DMS153 treated with DMSO at 0.1 percent for 48 hours (cell line): Measurements from ENCODE around the gene CLDN19.
"Not testable (repeated sequence)": the region's sequence is repeated elsewhere in the genome, so short reads cannot be mapped to it uniquely, and the experiment has no call there.

Experiments
- DNase-seq: peaks from one replicate; lab custom pipeline; 2025; ENCODE audit not compliant: unreplicated experiment; lab: John Stamatoyannopoulos, UW

CLDN19 gene

DNA sequence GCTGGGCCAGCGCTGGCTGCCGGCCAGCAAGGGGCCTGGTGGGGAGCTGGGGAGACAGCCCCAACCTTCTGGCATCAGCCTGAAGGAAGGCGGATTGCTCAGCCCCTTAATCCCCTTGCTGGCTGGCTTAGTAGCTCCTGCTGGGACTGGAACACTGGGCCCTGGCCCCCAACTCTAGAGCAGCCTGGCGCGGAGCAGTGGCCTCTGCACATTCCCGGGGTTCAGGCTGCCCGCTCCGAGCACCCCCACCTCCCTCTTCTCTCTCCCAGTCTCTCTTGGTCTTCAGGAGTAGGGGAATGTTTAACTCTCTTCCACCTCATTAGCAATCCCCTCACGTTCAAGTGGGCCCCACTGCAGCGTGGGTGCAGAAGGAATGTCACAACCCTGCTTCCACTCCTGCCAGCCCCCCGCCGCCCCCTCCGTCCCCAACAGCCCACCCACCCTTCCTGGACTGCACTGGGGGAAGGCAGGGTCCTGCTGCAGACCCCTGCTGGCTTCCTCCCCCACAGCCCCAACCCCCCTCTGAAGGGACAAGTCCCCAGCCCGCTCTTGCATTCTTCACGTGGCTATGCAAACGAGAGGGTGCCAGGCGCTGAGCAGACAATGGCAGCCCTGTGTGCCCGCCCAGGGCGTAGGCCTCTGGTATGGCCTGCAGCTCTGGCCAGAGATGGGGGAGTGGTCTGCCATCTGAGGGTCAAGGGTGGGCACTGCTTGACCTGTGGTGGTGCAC, 980 bp upstream of the CLDN19 start:
- no peak for DNase-seq

GRCh38 chr1:42738678-42739226, 1.3 kb downstream of the CLDN19 start:
- no peak for DNase-seq

DNA sequence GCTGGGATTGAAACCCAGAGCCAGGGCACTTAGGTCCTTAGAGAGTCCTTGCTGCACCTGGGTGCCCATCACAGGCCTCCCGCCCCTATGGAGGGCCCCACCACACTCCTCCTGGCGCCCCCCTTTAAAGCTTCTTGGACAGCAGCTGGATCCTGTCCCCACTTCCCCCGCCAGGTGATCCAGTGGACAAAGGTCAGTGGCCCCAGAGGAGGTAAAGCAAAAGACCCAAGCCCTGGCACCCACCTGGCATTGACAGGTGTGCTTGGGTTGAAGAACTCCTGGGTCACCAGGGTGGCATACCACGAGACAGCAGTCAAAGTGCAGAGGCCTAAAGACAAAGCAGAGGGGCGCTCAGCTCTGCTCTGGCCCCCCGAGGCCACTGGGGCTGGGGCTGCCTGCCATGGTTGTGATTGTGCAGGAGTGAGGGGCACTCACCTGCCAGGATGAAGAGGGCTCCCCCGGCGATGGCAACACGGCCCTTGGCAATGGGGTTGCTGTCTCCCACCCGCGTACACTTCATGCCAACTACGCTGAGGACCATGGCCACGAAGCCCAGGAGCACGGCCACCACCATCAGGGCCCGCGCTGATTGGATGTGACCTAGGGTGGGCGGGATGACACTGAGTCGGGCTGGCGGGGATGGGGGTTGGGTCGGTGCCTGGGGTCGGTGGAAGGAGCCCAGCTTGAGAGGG, 1.9 kb downstream of the CLDN19 start:
- DNase-seq, result no peak

GRCh38 chr1:42737257-42737656, 2.8 kb downstream of the CLDN19 start:
- peak; percentile 19 for DNase-seq

GRCh38 chr1:42736571-42737200, 3.4 kb downstream of the CLDN19 start:
- no peak for DNase-seq

DNA sequence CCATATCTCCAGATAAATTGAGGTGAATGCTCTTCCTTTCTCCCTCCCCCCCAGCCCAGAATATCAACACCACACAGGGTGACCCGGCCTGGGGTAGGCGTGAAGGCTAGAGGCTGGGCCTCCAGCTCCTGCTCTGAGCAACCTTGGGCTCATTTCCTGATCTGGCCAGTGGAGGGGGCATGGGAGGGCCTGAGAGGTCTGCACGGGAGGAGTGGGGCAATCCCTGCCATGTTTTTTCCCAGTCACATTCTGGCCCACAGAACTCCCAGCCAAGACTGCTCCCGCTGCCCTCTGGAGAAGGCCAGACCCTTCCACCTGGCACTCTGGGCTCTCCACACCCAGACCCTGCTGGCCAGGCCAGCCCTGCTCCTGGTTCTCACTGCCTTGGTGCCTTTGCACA, 3.9 kb downstream of the CLDN19 start:
- no peak for DNase-seq

- DNase-seq, result no peak
These were observed 4.4 kb downstream of the CLDN19 start for GRCh38 chr1:42735477-42736105.

DNA sequence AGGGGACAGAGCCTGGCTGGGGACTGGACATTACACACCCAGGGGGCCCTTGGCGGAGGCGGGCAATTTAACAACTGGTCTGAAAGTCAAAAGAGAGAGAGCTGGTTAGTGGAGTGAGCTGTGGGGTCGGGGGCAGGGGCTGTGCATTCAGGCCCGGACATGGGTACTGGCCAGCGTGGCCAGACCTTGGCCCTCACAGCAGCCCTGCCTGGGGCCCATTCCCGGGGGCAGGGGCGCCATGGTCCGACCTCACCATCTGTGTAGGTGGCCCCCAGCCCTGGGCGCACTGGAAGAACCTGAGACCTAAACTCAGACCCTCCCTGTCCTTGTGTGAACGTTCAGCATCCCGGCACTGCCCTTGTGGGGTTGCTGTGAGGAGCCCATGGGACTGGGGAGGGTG, 5.0 kb downstream of the CLDN19 start:
- no peak for DNase-seq

DNA sequence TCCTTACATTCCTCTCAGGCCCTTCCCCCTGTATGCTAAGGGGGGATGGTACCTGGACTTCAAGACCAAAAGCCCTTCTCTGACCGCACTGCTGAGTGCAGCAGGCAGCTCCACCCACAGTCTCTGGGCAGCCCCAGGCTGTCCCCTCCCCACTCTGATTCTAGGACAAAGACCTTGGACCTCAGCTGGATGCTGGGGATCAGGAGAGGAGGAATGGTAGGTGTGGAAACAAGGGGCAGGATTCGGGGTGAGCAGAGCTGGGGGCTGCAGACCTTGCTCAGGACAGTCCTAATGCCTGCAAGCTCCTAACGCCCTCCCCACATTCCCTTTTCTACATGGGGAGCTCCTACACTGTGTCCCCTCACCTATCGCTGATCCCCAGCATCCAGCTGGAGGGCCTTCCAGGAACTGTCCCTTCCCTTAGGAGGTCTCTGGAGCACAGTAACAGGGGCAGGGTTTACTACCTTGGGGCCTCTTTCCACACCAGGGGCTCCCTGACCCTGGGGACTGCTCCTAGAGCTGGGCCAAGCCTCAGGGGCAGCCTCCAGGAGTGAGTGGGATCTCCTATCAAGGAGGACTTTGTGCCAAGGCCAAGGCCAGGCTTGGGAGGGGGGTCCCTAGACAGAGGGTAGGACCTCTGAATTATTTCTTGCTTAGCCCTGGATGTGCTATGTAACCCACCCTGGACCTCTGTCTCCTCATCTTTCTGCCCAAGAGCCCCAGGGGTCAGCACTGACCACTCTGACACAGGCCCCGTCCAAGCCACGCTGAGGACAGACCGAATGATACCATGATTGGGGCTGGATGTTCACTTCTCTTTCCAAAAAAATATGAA, 5.6 kb downstream of the CLDN19 start:
- no peak for DNase-seq

- no peak for DNase-seq
These were observed 6.4 kb downstream of the CLDN19 start for GRCh38 chr1:42733415-42734200.

DNA sequence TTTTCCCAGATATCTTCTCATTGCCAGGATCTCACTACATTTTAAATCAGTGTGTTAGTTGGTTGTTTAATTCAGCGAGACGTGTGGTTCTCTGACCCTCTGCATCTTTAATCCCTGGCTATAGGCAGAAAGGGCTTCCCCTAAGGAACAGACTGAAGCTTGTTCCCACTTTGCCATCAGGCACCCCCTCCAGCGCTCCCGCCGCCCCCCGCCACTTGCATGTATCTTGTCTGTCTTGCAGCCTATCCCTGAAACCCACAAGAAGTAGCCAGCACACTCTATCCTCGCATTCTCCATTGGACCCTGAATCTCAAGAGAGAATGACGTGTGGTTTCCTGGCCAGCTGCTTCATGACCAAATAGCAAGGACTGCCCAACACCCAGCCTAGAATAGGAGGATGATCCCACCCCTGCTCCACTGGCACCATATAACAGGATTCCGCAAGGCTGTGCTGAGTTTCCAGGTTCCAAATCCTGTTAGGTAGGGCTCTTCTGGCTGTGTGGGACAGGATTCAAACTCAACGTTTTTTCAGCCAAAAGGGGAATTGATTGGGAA, 7.8 kb downstream of the CLDN19 start:
- DNase-seq, result no peak

DNA sequence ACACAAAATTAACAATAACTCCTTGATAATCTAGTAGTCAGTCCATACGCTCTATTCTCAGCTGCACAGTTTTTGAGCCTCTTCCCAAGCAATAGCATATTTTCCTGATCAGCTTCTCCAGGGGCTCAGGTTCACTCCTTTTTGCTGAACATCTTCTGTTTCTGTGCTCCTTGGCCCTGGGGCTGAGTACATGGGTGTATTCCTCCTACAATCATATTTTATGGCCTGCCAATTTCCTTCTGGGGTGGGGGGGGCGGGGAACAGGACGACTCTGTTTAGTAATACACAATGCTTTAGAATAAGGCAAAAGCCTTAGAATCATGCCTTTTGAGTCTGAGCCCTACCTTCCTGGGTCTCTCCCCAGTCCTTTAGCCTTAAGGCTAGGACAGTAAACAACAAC, 8.5 kb downstream of the CLDN19 start:
- no peak for DNase-seq

DNA sequence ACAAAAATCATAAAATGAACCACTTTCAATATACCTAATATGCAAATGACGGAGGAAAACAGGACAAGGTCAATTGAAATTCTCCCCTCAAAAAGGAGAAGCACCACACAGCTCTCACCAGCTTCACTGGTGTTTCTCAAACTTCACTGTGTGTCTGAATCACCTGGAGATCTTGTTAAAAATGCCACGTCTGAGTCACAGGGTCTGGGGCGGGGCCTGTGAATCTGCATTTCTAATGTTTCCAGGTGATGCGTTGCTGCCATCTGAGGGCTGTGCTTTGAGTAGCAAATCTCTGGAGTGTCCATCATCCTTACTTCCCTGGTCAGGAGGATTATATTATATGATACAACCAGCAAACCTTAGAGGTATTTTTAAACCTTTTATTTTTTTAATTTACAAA, 9.0 kb downstream of the CLDN19 start:
- DNase-seq, result no peak

GRCh38 chr1:42730002-42730401, 10.0 kb downstream of the CLDN19 start:
- no peak for DNase-seq

- not testable (repeated sequence) for DNase-seq
These were observed 14.2 kb downstream of the CLDN19 start for GRCh38 chr1:42725820-42726219.

- DNase-seq, result no peak
These were observed 16.5 kb downstream of the CLDN19 start for GRCh38 chr1:42723511-42723910.

DNA sequence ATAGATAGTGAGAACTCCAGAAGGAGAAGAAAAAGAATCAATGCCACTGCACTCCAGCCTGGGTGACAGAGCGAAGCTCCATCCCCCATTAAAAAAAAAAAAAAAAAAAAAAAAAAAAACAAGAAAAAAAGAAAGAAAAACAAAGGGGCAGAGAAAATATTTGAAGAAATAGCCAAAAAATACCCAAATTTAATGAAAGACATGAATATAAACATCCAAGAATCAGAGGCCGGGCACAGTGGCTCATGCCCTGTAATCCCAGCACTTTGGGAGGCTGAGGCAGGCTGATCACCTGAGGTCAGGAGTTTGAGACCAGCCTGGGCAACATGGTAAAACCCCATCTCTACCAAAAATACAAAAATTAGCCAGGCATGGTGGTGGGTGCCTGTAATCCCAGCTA, 17.6 kb downstream of the CLDN19 start:
- DNase-seq, result not testable (repeated sequence)

DNA sequence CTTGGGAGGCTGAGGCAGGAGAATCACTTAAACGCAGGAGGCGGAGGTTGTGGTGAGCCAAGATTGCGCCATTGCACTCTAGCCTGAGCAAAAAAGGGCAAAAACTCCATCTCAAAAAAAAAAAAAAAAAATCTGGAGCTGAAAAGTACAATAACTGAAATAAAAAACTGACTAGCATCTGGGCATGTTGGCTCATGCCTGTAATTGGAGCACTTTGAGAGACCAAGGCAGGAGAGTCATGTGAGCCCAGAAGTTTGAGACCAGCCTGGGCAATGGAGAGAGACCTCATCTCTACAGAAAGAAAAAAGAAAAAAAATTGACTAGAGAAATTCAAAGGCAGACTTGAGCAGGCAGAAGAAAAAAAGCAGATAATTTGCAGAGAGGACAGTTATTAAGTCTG, 18.1 kb downstream of the CLDN19 start:
- DNase-seq, result no peak

GRCh38 chr1:42720868-42721267, 19.2 kb downstream of the CLDN19 start:
- no peak for DNase-seq

GRCh38 chr1:42714441-42714840, 25.6 kb downstream of the CLDN19 start:
- DNase-seq, result not testable (repeated sequence)
